ENCODE measurements around the gene NIPSNAP2. TPM values are rescaled to one million over a fixed set of nuclear protein-coding genes. Genes with fewer than 3 reads are reported as not detected.

The NIPSNAP2 gene
- total and polyA plus RNA-seq, 2 of the 13 experiments (the other 11 are each of a cell fraction or from before 2014, with no cell fraction given): 40.3 to 61.5 TPM

- TF ChIP-seq ZNF44 (CRISPR knock-in tag; IDR thresholded peaks at IDR 0.05) (no peak; the same call in 1 of the 2 replicates), ZNF749 (CRISPR knock-in tag; IDR thresholded peaks at IDR 0.05; ENCODE audit: borderline replicate concordance) (no peak), ZNF879 (CRISPR knock-in tag; IDR thresholded peaks at IDR 0.05) (no peak), NCOA2 (CRISPR knock-in tag; IDR thresholded peaks at IDR 0.05) (0 out of 2 replicates have a peak, but pooled peaks have one; percentile 28), ATF1 (CRISPR knock-in tag; IDR thresholded peaks at IDR 0.05) (no peak), RELA (CRISPR knock-in tag; IDR thresholded peaks at IDR 0.05) (no peak), ZNF770 (CRISPR knock-in tag; IDR thresholded peaks at IDR 0.05) (peak; percentile 73), ZNF724P (CRISPR knock-in tag; IDR thresholded peaks at IDR 0.05; ENCODE audit: borderline replicate concordance) (no peak; the same call in 1 of the 2 replicates), THAP11 (CRISPR knock-in tag; IDR thresholded peaks at IDR 0.05) (no peak; the same call in 1 of the 2 replicates), YY1 (IDR thresholded peaks at IDR 0.05; ENCODE audit: insufficient read depth, insufficient replicate concordance, low read depth, low read length) (no peak), SUZ12 (IDR thresholded peaks at IDR 0.05; ENCODE audit: low read depth, low read length) (no peak), NFE2L1 (CRISPR knock-in tag; IDR thresholded peaks at IDR 0.05; ENCODE audit: borderline replicate concordance) (no peak; the same call in 1 of the 2 replicates), FOXK1 (CRISPR knock-in tag; IDR thresholded peaks at IDR 0.05; ENCODE audit: borderline replicate concordance, low read depth) (no peak), ZNF251 (CRISPR knock-in tag; IDR thresholded peaks at IDR 0.05) (no peak), AHR (CRISPR knock-in tag; IDR thresholded peaks at IDR 0.05) (0 out of 2 replicates have a peak, but pooled peaks have one; percentile 54), FUBP1 (CRISPR knock-in tag; IDR thresholded peaks at IDR 0.05; ENCODE audit: borderline replicate concordance) (no peak), SALL1 (CRISPR knock-in tag; IDR thresholded peaks at IDR 0.05) (peak; percentile 72), TFAP4 (IDR thresholded peaks at IDR 0.05; ENCODE audit: borderline replicate concordance, low read depth) (no peak), ZNF138 (CRISPR knock-in tag; IDR thresholded peaks at IDR 0.05; ENCODE audit: low read depth) (0 out of 2 replicates have a peak, but pooled peaks have one; percentile 45), ZNF354B (CRISPR knock-in tag; IDR thresholded peaks at IDR 0.05) (no peak), CREB3 (CRISPR knock-in tag; IDR thresholded peaks at IDR 0.05) (no peak), ZNF747 (CRISPR knock-in tag; IDR thresholded peaks at IDR 0.05; ENCODE audit: borderline replicate concordance) (no peak), ZSCAN5A (CRISPR knock-in tag; IDR thresholded peaks at IDR 0.05; ENCODE audit: borderline replicate concordance) (no peak)
Observed at GRCh38 chr7:56033671-56034432, 69.5 kb downstream of the NIPSNAP2 start (continued).
